ENCODE results near the gene HIC1.

DNA sequence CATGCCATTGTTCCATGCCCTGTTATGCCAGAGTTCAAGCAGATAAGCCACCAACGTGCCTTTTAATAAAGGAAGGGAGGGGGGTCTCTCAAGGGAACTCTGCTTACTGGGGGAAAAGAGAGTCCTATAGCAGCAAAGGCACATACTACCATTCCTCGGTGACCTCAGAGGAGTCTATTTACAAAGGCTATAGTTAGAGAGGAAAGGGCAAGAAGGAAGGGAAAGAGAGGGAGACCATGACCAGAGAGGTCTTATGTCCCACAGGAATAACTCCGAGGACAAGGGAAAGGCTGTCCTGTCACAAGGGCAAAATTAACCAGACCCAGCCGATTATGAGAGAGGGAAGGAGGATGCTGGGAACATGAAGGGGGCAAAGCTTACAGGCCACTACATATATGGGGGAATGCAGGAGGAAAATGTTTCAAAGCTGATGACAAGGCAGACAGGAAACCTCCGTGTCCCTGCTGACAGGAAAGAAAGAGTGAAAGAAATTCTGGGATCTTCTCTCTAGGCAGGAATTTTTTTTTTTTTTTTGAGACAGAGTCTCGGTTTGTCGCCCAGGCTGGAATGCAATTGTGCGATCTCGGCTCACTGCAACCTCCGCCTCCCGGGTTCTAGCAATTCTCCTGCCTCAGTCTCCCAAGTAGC is 51.5 kb downstream of the HIC1 start:
- TF ChIP-seq POLR2A (IDR thresholded peaks at IDR 0.05; ENCODE audit: low read depth, low read length) (no peak), TAF1 (IDR thresholded peaks at IDR 0.05; ENCODE audit: borderline replicate concordance, low read depth, low read length) (no peak)

Data from GM12892 (cell line).